K562 (cell line): ENCODE results near the gene FRRS1. TPM values are rescaled to one million over a fixed set of nuclear protein-coding genes. Genes with fewer than 3 reads are reported as not detected.

Source experiments
- ARID1B ChIP-seq: fragments of 450-650 bp; IDR thresholded peaks from 2 replicates; pipeline ENCODE4 v1.6.1; 2016; ENCODE audit warnings: antibody characterized with exemption, mild to moderate bottlenecking, inconsistent platforms
- ARID2 ChIP-seq: fragments of 450-650 bp; IDR thresholded peaks from 2 replicates; pipeline ENCODE4 v1.6.1; 2017; ENCODE audit warnings: antibody characterized with exemption, mild to moderate bottlenecking
- CEBPG ChIP-seq, 3 experiments: fragments of 200-800 bp in 1 of 3; sonication (Bioruptor generic) in 1 of 3; sonication (generic) in 1 of 3; formaldehyde crosslinking in 1 of 3; IDR thresholded peaks in 2 of 3; conservative IDR thresholded peaks in 1 of 3; 2 replicates each; pipeline versions ENCODE4 v1.6.1 to v1.8.0; 2016 to 2022; ENCODE audit warnings: missing compliant biosample characterization in 2 of 3, missing genetic modification characterization in 2 of 3, mild to moderate bottlenecking in 1 of 3, missing genetic modification reagents in 1 of 3
- CREM ChIP-seq: IDR thresholded peaks from 2 replicates; pipeline ENCODE4 v1.6.1; 2014; ENCODE audit warnings: antibody characterized with exemption, low read depth
- CTCF ChIP-seq, 3 experiments: IDR thresholded peaks in 2 of 3; conservative IDR thresholded peaks in 1 of 3; 2 replicates each; pipeline ENCODE4 v1.5.1; 2011 to 2012; ENCODE audit warnings: low read length in 3 of 3, mild to moderate bottlenecking in 3 of 3, control low read depth in 2 of 3, improper control_type of control experiment in 1 of 3, inconsistent platforms in 1 of 3, low read depth in 1 of 3, mixed read lengths in 1 of 3, moderate library complexity in 1 of 3; ENCODE audit not compliant: insufficient read depth in 2 of 3
- DACH1 ChIP-seq: fragments of 450-650 bp; IDR thresholded peaks from 2 replicates; pipeline ENCODE4 v1.6.1; 2018; ENCODE audit not compliant: partially characterized antibody
- EGR1 ChIP-seq: fragments of 450-650 bp; conservative IDR thresholded peaks from 2 replicates; pipeline ENCODE4 v1.6.1; 2017; ENCODE audit warnings: mild to moderate bottlenecking
- ESRRA ChIP-seq: fragments of 450-650 bp; IDR thresholded peaks from 2 replicates; pipeline ENCODE4 v1.6.1; 2014; ENCODE audit warnings: low read depth, mild to moderate bottlenecking, moderate library complexity, borderline replicate concordance
- GABPB1 ChIP-seq: sonication (generic); formaldehyde crosslinking; IDR thresholded peaks from 2 replicates; pipeline ENCODE4 v1.8.0; 2022; ENCODE audit warnings: mild to moderate bottlenecking, missing genetic modification reagents
- HDAC3 ChIP-seq: fragments of 450-650 bp; IDR thresholded peaks from 2 replicates; pipeline ENCODE4 v1.6.1; 2018; ENCODE audit warnings: borderline replicate concordance, mild to moderate bottlenecking, moderate library complexity; ENCODE audit not compliant: partially characterized antibody
- HMBOX1 ChIP-seq: sonication (generic); IDR thresholded peaks from 2 replicates; pipeline ENCODE4 v1.6.1; 2016
- HOMEZ ChIP-seq: fragments of 250-450 bp; sonication (Bioruptor Pico); IDR thresholded peaks from 2 replicates; pipeline ENCODE4 v1.4.0; 2020; ENCODE audit warnings: mild to moderate bottlenecking, moderate library complexity
- JUND ChIP-seq, 2 experiments: IDR thresholded peaks; 2 replicates in 1 of 2; 3 replicates in 1 of 2; pipeline ENCODE4 v1.6.1; 2011; ENCODE audit warnings: borderline replicate concordance in 2 of 2, low read depth in 2 of 2, low read length in 2 of 2, improper control_type of control experiment in 1 of 2, missing biosample characterization in 1 of 2, missing genetic modification characterization in 1 of 2, missing genetic modification reagents in 1 of 2
- LCOR ChIP-seq: sonication (generic); formaldehyde crosslinking; IDR thresholded peaks from 2 replicates; pipeline ENCODE4 v1.8.0; 2022; ENCODE audit warnings: mild to moderate bottlenecking, missing genetic modification reagents
- NR2F6 ChIP-seq: fragments of 450-650 bp; formaldehyde crosslinking; IDR thresholded peaks from 2 replicates; pipeline ENCODE4 v1.4.0; 2020; ENCODE audit warnings: mild to moderate bottlenecking
- PYGO2 ChIP-seq: fragments of 450-650 bp; IDR thresholded peaks from 2 replicates; pipeline ENCODE4 v1.6.1; 2016; ENCODE audit warnings: mild to moderate bottlenecking, missing genetic modification characterization, moderate library complexity, missing compliant biosample characterization
- RUNX1 ChIP-seq: sonication (generic); IDR thresholded peaks from 2 replicates; pipeline ENCODE4 v1.6.1; 2016; ENCODE audit warnings: antibody characterized with exemption, low read depth
- SMC3 ChIP-seq: conservative IDR thresholded peaks from 2 replicates; pipeline ENCODE4 v1.6.1; 2011; ENCODE audit warnings: low read depth, low read length, improper control_type of control experiment; ENCODE audit not compliant: insufficient read depth
- SP1 ChIP-seq: sonication (generic); formaldehyde crosslinking; IDR thresholded peaks from 2 replicates; pipeline ENCODE4 v1.8.1; 2022; ENCODE audit warnings: mild to moderate bottlenecking, missing genetic modification reagents
- ZFP30 ChIP-seq: fragments of 250-450 bp; sonication (Bioruptor Pico); IDR thresholded peaks from 2 replicates; pipeline ENCODE4 v1.8.0; 2022; ENCODE audit warnings: moderate library complexity, mild to moderate bottlenecking, inconsistent platforms, borderline replicate concordance
- ZFP36 ChIP-seq: fragments of 150-350 bp; IDR thresholded peaks from 2 replicates; pipeline ENCODE4 v1.6.1; 2018; ENCODE audit warnings: low read length, low read depth; ENCODE audit not compliant: partially characterized antibody
- ZNF644 ChIP-seq: fragments of 200-800 bp; sonication (Bioruptor generic); IDR thresholded peaks from 2 replicates; pipeline ENCODE4 v1.6.1; 2016; ENCODE audit warnings: low read depth, missing genetic modification characterization, missing compliant biosample characterization
- ZNF707 ChIP-seq: fragments of 250-450 bp; sonication (Bioruptor Pico); conservative IDR thresholded peaks from 2 replicates; pipeline ENCODE4 v1.8.0; 2022; ENCODE audit warnings: inconsistent platforms, mild to moderate bottlenecking, moderate library complexity
- polyA plus RNA-seq, 8 experiments: library from polyadenylated mRNA; depleted of rRNA in 4 of 8; stranded (reverse) in 5 of 8; unstranded in 3 of 8; fragments of >200 nt; fragmentation: Nextera tagmentation in 2 of 8; fragmentation: Illumina TruSeq in 1 of 8; extraction: Ambion mirVana in 2 of 8; extraction: Trizol in 1 of 8; gene quantifications; 2 replicates each; pipeline versions ENCODE4 v1.2.1 to v1.2.3, GENCODE V29; 2011 to 2014; ENCODE audit warnings: inconsistent platforms in 1 of 8, missing spikeins in 1 of 8
- total RNA-seq, 7 experiments: library from RNA; depleted of rRNA in 6 of 7; stranded (reverse); fragments of >200 nt in 6 of 7; fragmentation: Illumina TruSeq in 2 of 7; extraction: Trizol in 2 of 7; gene quantifications; 2 replicates each; pipeline versions ENCODE4 v1.2.1 to v1.2.3, GENCODE V29; 2011 to 2021; ENCODE audit warnings: low replicate concordance in 1 of 7

The FRRS1 gene
- total and polyA plus RNA-seq, 9 of the 15 experiments (the other 6 are each of a cell fraction or from before 2014, with no cell fraction given) = 0.87 to 54.0 (median 23.7) TPM

GRCh38 chr1:99808391-99809115 lies 42.1 kb upstream of the FRRS1 start (continued):
- TF ChIP-seq RUNX1 (no peak), ZNF644 (no peak), ESRRA (no peak), DACH1 (peak; percentile 21), CREM (peak; percentile 89), GABPB1 (CRISPR knock-in tag) (peak; percentile 61; the same call in 1 of the 2 replicates), PYGO2 (tag) (no peak), SMC3 (peak; percentile 80), NR2F6 (CRISPR knock-in tag) (no peak), ZNF707 (CRISPR knock-in tag) (no peak), ZFP36 (peak; percentile 33), ZFP30 (CRISPR knock-in tag) (no peak), CTCF (IDR thresholded peaks at IDR 0.05 in 2 of 3, conservative IDR thresholded peaks at IDR 0.05 in 1 of 3; ENCODE audit: insufficient read depth in 2 of 3, low read depth in 1 of 3, low read length in 3 of 3) (peak; percentile 54 to 84 (median 70)), EGR1 (peak; percentile 95), CEBPG (CRISPR knock-in tag; IDR thresholded peaks at IDR 0.05) (no peak), CEBPG (tag; conservative IDR thresholded peaks at IDR 0.05 in 1 of 2, IDR thresholded peaks at IDR 0.05 in 1 of 2) (no peak), ARID2 (peak; percentile 87; the same call in 1 of the 2 replicates), SP1 (CRISPR knock-in tag) (peak; percentile 49), LCOR (CRISPR knock-in tag) (peak; percentile 69; the same call in 1 of the 2 replicates), ARID1B (peak; percentile 59), HMBOX1 (peak; percentile 73), JUND (IDR thresholded peaks at IDR 0.05; ENCODE audit: borderline replicate concordance, low read depth, low read length) (peak; percentile 49; the same call in 1 of the 2 replicates), JUND (tag; IDR thresholded peaks at IDR 0.05; ENCODE audit: borderline replicate concordance, low read depth, low read length) (no peak), HOMEZ (CRISPR knock-in tag) (no peak), HDAC3 (no peak)
